ENCODE measurements around the gene SHC4.

GRCh38 chr15:48880070-48880634 is 83.6 kb downstream of the SHC4 start:
- TF ChIP-seq, protein P1, sequence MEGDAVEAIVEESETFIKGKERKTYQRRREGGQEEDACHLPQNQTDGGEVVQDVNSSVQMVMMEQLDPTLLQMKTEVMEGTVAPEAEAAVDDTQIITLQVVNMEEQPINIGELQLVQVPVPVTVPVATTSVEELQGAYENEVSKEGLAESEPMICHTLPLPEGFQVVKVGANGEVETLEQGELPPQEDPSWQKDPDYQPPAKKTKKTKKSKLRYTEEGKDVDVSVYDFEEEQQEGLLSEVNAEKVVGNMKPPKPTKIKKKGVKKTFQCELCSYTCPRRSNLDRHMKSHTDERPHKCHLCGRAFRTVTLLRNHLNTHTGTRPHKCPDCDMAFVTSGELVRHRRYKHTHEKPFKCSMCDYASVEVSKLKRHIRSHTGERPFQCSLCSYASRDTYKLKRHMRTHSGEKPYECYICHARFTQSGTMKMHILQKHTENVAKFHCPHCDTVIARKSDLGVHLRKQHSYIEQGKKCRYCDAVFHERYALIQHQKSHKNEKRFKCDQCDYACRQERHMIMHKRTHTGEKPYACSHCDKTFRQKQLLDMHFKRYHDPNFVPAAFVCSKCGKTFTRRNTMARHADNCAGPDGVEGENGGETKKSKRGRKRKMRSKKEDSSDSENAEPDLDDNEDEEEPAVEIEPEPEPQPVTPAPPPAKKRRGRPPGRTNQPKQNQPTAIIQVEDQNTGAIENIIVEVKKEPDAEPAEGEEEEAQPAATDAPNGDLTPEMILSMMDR (conservative IDR thresholded peaks at IDR 0.05): no peak
- TF ChIP-seq EZH2 (IDR thresholded peaks at IDR 0.05; ENCODE audit: low read depth): no peak

Data from PC-9 (cell line).